ENCODE results near the gene TMEM186.

GRCh38 chr16:8816967-8817655, 19.7 kb upstream of the TMEM186 start:
- TF ChIP-seq CTCF (IDR thresholded peaks at IDR 0.05) = no peak
- TF ChIP-seq POLR2A (IDR thresholded peaks at IDR 0.05) = no peak
- no peak for TF ChIP-seq POLR2AphosphoS5 (IDR thresholded peaks at IDR 0.05)

All from gastroesophageal sphincter (tissue), 3 donors.